IMR-90 (cell line): ENCODE results near the gene ASPHD2.
A peak's percentile ranks its signal among the peaks of the same experiment; 100 is the strongest.

ENCODE experiments used
- BHLHE40 ChIP-seq: fragments of 150-350 bp; IDR thresholded peaks from 2 replicates; pipeline ENCODE4 v1.6.1; 2016; ENCODE audit warnings: mild to moderate bottlenecking, low read depth, low read length
- CEBPB ChIP-seq: IDR thresholded peaks from 2 replicates; pipeline ENCODE4 v1.6.1; 2012; ENCODE audit warnings: low read depth, low read length, improper control_type of control experiment
- CHD1 ChIP-seq: IDR thresholded peaks from 2 replicates; pipeline ENCODE4 v1.6.1; 2012; ENCODE audit warnings: low read depth, low read length, improper control_type of control experiment
- MAZ ChIP-seq: IDR thresholded peaks from 2 replicates; pipeline ENCODE4 v1.6.1; 2012; ENCODE audit warnings: low read depth, mild to moderate bottlenecking, low read length, improper control_type of control experiment, moderate library complexity, borderline replicate concordance
- NFE2L2 ChIP-seq: fragments of 150-350 bp; IDR thresholded peaks from 2 replicates; pipeline ENCODE4 v1.6.1; 2016; ENCODE audit warnings: low read depth, mild to moderate bottlenecking, low read length
- POLR2A ChIP-seq: IDR thresholded peaks from 2 replicates; pipeline ENCODE4 v1.6.1; 2012; ENCODE audit warnings: mild to moderate bottlenecking, low read depth, low read length
- RAD21 ChIP-seq: IDR thresholded peaks from 2 replicates; pipeline ENCODE4 v1.6.1; 2012; ENCODE audit warnings: low read length, improper control_type of control experiment
- RFX5 ChIP-seq: IDR thresholded peaks from 2 replicates; pipeline ENCODE4 v1.8.0; 2012; ENCODE audit warnings: low read depth, mild to moderate bottlenecking, low read length, moderate library complexity
- TF ChIP-seq, protein P1 (sequence below): conservative IDR thresholded peaks from 2 replicates; pipeline ENCODE4 v1.5.1; 2012; ENCODE audit warnings: mild to moderate bottlenecking, low read depth, low read length, improper control_type of control experiment
- TF ChIP-seq, protein P2 (sequence below): fragments of 150-350 bp; IDR thresholded peaks from 2 replicates; pipeline ENCODE4 v1.6.1; 2017; ENCODE audit warnings: mild to moderate bottlenecking, antibody characterized with exemption, low read length, low read depth

DNA sequence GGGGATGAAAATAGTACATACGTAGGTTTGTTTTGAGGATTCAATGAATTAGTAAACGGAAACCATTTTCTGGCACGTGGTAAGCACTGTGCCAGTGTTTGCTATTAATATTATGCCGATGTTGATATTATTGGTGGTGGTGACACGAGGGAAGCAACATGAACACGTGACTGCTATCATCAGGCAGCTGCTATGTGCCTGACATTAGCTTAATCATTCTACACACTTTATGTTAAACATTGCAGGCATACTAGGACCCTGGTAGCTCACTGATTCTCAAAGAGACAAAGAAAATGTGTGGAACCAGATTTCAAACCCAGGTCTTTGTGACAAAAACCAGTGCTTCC is 55.3 kb downstream of the ASPHD2 start:
- TF ChIP-seq, protein P1, sequence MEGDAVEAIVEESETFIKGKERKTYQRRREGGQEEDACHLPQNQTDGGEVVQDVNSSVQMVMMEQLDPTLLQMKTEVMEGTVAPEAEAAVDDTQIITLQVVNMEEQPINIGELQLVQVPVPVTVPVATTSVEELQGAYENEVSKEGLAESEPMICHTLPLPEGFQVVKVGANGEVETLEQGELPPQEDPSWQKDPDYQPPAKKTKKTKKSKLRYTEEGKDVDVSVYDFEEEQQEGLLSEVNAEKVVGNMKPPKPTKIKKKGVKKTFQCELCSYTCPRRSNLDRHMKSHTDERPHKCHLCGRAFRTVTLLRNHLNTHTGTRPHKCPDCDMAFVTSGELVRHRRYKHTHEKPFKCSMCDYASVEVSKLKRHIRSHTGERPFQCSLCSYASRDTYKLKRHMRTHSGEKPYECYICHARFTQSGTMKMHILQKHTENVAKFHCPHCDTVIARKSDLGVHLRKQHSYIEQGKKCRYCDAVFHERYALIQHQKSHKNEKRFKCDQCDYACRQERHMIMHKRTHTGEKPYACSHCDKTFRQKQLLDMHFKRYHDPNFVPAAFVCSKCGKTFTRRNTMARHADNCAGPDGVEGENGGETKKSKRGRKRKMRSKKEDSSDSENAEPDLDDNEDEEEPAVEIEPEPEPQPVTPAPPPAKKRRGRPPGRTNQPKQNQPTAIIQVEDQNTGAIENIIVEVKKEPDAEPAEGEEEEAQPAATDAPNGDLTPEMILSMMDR = no peak
- TF ChIP-seq RAD21 (no peak), MAZ (no peak), NFE2L2 (no peak), POLR2A (no peak), BHLHE40 (peak; percentile 63), RFX5 (no peak), CHD1 (no peak), CEBPB (no peak)
- TF ChIP-seq, protein P2, sequence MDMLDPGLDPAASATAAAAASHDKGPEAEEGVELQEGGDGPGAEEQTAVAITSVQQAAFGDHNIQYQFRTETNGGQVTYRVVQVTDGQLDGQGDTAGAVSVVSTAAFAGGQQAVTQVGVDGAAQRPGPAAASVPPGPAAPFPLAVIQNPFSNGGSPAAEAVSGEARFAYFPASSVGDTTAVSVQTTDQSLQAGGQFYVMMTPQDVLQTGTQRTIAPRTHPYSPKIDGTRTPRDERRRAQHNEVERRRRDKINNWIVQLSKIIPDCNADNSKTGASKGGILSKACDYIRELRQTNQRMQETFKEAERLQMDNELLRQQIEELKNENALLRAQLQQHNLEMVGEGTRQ = peak; percentile 82
